Stimulated activated CD8-positive, alpha-beta memory T cell treated with anti-CD3 and anti-CD28 coated beads, Interleukin-4, amount 100 ng/mL, for 48 hours (primary cell): ENCODE data around the gene MATR3.

Experiments used
- DNase-seq: peaks from one replicate; pipeline ENCODE4 v3.0.0-alpha.2; 2020

MATR3 gene

DNA sequence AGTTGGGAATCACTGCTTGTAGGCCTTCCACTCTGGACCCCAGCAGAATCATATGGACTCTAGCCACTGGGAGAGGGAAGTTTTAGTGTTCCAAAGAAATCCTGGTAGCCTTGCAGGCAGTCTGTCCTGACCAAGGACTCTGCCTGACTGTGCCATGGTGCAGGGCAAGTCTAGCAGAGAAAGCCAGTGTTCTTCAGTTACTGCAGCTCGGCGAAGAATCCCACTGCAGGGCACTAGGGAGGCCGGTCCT is 20.3 kb upstream of the MATR3 start:
- DNase-seq = no peak

DNA sequence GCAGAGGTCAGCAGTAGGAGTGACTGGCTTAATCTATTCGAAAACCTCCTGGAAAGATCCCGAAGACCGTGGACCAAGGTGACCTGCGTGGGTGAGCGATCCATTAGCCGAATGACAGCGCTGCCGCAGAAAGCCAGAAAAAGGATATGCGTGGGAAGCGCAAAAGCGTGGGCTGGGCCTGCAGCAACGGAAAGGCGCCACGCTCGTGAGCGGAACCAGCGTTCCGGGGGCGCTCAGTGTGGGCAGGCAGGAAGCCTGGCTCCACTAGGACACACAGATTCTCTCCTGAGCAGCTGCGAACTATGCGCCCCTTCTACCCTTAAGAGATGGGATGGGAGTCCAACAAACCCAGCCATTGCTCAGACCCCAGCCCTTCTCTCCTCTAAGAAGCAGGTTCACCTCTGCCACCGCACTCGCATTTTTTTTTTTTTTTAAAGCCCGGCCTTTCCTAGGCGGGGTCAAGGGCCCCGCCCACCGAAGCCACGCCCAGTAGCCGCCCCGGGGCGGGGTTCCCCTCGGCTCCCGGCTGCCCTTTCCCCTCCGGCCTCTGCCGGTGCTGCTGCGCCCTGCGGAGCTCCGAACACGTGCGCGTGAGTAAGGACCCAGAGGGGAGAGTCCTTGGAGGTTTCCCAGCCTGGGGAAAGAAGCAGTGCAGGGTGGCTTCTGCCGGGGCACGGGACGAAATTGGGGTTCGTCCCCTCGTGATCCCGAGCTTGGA is 19.8 kb upstream of the MATR3 start:
- peak; percentile 93 for DNase-seq

DNA sequence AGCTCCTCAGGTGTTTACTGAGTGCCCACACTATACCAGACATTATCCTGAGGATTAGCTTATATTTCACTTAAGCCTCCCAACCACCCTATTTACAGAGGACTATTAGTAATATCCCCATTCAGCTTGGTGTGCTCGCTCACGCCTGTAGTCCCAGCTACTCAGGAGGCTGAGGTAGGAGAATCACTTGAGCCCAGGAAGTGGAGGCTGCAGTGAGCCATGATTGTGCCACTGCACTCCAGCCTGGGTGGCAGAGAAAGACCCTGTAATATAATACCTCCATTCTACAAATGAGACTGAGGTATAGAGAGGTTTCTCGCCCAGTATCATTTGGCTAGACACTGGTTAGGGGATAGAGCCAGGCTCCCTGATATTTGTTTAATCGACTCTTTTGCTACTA is 18.0 kb upstream of the MATR3 start:
- no peak for DNase-seq

DNA sequence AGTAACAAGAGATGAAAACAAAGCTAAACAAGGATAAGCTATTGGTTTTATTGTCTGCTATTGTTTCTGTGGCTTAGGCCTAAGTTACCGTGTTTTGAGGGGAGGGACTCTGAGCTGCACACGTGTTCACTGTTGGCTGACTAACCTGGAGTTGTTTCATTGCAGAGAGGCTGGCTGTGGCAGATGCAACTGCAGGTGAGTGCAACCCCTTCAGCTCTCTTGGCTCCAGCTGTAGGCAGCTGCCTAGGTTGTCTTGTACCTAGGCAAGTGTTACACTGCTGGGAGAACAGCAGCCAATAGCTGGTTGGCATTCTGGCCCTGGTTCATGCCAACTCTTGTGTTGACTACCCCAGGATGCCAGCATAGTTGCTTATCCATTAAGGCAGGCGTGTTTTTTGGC is 17.6 kb upstream of the MATR3 start:
- no peak for DNase-seq

DNA sequence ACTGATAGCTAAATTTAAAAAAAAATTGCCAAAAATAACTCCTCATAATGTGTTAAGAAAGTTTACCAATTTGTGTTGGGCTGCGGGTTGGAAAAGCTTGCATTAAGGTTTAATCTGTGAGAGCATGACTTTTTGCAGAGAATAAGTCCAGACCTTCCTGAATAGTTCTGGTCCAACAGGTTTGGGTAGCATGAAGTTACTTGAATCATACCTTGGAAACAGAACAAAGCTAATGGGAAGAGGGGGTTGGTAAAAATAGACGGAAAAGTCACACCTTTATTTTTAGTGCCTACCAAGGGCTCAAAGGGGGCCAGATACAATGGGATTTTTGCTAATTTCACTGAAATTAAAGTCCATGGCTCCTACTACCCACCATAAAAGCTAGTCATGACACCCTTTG is 17.1 kb upstream of the MATR3 start:
- no peak for DNase-seq

DNA sequence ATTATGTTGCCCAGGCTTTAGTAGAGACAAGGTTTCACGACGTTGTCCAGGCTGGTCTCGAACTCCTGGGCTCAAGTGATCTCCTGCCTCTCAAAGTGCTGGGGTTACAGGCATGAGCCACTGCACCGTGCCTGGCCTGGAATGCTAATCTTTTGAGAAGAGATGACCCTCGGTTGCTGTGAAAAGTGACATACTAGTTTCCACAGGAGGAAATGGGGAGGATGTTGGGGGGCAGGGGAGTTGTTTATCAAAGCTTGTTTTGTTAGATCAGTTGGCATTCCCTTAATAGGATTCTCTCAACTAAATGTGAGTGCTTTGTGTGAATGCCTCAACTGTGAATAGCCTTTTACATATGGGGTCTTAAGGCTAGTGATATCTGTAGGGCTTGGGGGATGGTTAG is 16.4 kb upstream of the MATR3 start:
- no peak for DNase-seq

DNA sequence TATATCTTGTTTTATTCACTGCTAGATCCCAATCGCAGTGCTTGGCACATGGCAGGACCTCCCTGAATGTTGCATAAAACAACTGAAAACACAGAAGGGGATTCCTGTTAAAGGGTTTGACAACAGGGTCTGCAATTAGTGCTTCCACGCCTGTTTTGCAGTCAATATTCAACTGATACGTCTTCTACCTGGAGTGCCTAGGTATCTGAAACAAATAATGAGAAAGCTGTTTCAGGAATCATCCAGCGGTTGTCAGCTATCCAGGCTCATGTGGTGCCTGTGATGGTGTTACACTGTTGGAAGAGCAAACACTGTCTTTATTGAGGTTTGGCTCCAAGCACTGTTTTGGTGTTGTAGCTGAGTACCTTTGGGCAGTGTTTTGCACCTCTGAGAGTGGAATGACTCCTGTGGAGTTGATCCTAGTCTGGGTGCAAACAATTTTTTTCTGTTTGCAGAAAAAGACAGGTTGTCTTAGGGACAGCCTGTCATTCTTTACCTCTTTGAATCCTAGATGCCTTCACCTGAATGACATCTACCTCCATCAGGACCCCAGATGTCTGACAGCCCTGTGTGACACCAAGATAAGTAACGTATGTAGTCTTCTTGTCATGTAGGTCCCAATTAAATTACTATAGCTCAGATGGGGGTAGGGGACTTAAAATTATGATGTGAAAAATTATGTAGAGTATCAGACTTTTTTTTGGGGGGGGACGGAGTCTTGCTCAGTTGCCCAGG is 14.8 kb upstream of the MATR3 start:
- no peak for DNase-seq

DNA sequence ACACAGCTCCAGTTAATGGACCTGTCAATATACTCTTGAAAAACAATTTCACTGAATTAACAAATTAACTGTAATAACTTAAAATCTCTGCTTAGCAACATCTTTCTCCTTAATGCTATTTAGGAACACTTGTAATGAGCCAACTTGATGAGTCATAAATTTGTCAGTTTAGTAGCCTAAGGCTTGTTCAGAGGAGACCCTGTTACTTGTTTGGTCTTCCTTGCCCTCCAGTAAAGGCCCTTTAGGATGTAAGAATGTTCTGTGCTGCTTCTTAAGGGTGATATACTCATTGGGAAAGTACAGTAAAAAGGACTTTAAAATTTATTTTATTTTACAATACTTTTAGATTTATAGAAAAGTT is 11.4 kb upstream of the MATR3 start:
- no peak for DNase-seq

DNA sequence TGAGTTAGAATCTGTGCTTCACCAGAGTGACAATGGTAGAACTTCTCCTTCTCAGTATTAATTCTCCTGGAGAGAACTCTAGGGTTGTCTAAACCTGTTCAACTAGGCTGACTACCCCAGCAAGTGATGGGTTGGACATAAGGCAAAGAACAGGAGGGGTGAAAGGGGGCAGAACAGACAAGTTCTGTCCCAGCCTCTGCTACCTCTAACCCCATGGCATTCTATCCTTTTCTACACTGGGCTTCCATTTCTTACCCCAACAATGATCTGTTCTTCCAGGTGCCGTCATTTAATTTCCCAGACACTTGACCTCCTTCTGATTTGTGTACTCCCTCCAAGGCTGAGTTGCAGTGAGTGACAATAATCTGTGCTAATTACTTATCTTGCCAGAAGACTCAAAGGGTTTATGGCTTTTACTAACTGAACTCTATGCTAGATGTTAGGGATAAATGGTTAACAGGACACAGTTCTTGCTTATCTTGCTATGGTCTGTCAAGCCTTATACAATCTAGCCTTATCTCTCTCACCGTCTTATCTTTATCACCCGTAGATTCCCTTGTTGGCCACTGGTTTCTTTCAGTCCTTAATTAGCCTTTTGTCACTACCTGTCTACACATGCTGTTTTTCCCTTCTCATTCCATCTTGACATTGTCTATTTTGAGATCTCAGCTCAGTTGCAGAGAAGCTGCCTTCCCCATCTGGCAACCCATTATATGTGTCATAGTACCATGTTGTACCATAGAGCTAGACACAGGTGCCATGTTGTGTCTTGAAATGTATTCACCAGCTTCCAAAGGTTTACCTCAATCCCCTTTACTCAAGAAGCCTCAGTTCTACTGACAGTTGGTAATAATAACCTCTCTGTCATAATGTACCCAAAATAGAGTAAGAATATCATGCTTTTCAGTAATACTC is 10.0 kb upstream of the MATR3 start:
- DNase-seq = no peak

DNA sequence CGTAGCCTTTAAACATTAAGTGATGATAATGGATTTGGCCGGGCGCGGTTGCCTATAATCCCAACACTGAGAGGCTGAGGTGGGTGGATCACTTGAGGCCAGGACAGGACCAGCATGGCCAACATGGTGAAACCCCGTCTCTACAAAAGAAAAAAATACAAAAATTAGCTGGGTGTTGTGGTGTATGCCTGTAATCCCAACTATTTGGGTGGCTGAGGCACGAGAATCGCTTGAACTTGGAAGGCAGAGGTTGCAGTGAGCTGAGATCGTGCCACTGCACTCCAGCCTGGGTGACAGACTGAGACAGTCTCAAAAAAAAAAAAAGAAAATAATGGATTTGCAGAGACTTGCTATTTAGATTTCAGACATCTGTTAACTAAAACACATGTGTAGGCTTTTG is 9.2 kb upstream of the MATR3 start:
- DNase-seq = no peak

DNA sequence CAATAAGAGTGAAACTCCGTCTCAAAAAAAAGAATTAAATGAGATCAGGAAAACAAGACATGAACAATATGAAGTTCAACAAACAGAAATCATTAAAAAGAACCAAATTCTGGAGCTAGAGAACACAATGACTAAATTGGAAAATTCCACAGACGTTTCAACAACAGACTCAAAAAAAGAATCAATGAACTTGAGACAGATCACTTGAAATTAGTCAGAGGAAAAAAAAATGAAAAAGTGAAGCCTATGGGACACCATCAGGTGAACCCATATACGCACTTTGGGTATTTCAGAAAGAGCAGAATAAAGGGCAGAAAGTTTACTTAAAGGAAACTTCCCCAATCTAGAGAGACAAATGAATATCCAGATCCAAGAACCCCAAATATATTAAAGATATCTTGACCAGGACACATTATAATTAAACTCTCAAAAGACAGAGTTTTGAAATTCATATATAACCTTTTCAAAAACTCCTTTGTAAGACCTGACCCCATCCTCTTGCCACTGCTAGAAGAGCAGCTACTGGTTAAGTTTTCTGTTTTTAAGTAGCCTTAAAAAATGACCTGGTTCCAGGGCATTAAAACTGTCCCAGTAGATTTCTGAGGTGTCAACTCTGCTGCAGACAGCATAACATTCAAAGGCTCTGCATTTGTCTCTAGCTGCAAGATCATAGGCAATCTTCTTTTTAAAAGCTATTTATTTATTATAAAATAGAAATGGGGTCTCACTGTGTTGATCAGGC is 7.7 kb upstream of the MATR3 start:
- no peak for DNase-seq

DNA sequence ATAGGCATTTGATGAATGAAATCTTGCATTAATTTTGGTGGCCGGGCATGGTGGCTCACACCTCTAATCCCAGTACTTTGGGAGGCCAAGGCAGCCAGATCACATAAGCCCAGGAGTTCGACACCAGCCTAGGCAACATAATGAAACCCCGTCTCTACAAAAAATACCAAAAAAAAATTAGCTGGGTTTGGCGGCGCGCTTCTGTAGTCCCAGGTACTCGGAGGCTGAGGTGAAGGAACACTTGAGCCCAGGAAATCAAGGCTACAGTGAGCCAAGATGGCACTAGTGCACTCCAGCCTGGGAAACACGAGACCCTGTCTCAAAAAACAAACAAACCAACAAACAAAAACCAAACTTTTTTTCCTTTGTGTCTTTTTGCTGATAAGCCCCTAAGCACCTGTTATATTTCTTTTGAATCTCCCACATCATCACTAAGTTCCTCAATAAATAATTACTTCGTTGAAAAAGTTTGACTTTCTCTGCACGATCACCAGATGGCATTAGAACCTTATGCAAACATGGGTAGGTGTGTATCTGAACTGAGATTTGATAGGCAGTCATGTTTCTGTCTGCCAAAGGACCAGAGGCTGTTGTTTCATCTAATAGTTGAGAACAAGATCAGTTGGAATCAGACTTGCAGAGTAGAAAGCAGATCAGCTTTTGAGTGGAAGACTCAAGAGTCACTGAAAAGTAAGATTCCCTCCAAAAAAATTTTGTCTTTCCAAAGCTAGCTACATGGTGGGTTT is 5.5 kb upstream of the MATR3 start:
- DNase-seq = no peak

DNA sequence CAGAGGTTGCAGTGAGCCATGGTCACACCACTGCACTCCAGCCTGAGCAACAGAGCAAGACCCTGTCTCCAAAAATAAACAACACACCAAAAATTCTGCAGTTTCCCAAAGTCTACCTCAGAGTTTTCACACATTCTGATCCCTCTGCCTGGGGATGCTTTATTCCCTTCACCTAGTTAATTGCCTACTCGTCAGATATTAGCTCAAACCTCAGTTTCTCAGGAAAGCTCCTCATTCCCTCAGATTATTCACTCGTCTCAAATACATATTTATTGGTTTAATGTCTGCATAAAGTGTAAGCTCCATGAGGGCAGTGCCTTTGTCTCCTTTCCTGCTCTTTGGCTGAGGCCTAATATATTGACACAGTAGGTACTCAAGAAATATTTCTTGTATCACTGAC is 2.5 kb upstream of the MATR3 start:
- no peak for DNase-seq

DNA sequence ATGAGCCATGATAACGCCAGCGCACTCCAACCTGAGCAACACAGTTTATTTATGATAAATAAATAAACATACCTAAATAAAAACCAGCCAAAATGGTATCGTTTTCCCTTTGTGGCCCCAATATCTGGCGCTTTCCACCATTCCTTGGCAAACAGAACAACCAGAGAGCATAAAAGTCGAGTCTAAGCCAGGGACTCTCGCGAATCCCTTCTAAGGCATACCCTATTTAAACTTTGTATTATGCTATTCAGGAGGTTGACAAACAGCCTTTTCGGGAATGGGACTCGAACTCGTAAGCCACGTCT is 386 bp upstream of the MATR3 start:
- DNase-seq = no peak

DNA sequence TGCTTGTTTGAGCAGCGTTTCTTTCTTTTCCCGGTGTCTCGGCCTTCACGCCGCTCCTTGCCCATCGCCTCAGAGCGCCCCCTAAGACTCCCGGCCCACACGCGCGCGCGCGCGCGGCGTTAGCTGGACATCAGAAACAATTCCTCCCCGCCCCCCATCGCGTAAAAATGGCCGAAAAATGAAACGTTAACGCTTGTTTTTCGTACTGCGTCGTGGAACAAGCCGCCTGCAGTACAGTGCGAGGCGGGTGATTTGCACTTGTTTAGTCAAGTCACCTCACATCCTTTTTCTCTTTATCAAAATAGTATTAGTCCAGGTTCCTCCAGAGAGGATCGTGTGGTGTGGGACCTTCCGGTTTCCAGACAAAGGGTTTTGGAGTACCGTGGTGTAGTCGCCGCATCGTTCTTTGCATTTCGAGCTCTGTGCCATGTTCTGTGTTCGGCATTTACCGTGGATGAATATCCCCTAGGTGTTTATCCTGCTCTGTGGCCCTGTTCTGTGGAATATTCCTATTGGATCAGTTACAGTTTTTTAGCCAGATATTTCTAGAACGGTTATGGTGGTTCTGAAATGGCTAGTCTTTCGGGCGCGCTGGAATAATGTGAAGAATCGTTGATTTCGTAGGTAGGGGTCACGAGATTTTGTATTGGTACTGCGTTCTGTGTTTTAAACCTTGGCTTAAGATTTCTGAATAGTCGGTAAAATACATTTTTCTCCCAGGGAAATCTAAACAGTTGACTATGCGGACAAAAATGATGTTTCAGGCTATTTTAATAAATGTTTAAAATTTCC is 1.0 kb downstream of the MATR3 start:
- peak; percentile 74 for DNase-seq

DNA sequence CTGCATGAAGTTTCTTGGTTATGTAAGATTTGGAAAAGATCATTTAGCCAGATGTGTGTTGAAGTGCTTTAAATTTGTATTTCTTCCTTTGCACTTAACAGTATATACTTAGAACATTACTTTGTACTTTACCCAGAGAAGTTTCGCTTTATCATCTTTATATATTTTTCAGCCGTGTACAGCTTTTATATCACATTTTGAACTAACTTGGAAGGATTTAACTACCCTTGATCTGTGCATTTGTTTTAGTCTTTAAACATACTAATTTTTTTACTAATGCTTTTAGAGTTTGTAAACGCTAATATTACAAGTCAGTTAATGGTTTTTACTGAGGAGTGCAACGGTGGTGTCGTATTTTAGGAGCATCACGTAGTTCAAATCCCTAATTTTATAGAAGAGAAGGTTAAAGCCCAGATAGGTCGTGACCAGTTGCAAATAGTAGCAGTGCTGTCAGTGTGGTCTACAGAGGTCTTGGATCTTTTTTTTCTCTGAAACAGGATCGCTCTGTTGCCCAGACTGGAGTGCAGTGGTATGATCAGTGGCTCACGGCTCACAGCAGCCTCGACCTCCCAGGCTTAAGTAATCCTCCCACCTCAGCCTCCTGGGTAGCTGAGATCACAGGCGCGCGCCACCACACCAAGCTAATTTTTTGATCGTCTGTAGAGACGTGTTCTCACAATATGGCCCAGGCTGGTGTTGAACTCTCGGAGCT is 2.0 kb downstream of the MATR3 start:
- DNase-seq = no peak

DNA sequence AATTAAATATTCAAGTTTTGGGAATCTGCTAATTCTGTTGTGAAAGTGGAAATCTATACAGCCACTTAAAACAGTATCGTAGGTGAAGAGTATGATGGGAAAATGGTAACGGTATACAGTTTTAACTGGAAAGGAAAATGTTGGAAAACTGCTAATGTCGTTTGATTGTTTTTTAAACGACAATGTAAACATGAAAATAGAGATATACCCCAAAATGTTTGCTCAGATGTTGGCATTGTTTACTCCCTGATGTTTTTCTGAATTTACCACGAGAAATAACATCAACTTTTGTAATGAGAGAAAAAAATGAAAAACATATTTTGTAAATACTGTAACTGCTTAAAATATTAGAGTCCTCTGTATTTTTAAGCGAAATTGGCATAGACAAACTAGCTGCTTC is 2.7 kb downstream of the MATR3 start:
- no peak for DNase-seq

DNA sequence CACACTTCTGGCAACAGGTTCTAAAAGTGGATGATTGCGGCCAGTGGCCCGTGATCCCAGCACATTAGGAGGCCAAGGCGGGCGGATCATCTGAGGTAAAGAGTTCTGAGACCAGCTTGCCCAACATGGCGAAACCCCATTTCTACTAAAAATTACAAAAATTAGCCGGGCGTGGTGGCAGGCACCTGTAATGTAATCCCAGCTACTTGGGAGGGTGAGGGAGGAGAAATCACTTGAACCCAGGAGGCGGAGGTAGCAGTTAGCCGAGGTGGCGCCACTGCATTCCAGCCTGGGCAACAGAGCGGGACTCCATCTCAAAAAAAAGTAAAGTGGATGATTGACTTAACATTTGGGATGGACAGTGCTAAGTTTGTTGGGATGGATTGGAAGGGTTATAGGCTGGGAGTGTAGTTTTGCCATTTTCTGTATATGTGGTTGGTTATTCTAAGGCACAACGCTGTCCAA is 3.4 kb downstream of the MATR3 start:
- no peak for DNase-seq

DNA sequence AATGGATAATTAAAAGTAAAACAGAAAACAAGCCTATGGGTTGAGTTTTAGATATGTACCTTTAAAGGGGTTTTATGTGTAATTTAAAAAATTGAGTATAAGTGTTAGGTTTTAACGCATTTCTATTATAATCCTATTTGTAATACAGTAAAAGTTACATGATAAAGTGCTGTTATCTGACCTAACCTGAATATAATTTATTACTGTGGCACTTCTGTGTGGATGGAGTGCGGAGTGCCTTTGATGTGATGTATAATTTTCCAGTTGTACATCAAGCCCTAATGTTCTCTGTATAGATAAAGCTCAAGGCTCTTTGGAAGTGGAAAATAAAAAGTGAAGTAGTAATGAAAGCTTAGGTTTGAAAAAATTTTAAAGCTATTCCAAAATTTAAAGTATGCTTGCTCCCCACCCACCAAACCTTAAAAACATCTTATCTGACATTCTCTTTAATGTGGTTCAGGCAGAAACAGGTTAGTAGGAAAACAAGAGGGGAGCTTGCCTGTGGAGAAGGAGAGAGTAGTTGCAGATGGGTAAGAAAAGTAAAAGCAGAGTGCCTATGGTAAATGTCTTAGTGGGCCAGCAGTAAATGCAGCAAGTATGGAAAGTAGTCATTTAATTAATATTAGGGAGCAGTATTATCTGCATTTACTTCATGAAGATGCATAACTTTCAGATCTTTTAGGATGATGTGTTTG is 4.0 kb downstream of the MATR3 start:
- DNase-seq = no peak

DNA sequence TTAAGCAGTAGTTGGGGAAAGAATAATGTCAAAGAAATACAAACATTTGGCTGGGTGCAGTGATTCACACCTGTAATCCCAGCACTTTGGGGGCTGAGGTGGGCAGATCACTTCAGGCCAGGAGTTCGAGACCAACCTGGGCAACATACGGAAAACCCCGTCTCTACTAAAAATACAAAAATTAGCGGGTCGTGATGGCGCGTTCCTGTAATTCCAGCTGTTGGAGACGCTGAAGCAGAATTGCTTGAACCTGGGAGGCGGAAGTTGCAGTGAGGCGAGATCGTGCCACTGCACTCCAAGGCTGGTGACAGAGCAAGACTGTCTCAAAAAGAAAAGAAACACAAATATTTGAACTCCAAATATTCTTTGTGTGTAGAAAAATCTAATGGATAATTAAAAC is 4.7 kb downstream of the MATR3 start:
- DNase-seq = no peak

DNA sequence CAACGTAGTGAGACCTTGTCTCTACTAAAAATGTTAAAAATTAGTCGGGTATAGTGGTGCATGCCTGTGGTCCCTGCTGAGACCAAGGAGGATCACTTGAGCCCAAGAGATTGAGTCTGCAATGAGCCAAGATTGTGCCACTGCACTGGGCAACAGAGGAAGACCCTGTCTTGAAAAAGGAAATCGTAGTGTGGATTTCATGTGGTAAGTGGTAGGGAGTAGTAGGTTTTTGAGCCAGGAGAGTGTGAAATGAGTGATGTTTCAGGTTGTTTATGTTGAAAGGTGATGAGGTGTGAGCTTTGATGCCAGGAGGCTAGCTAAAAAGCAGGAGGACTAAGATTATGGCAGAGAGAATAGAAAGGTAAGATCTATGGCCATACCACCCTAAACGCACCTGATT is 5.9 kb downstream of the MATR3 start:
- DNase-seq = no peak
